ENCODE results near the gene CCDC7. TPM values are rescaled to one million over a fixed set of nuclear protein-coding genes. Genes with fewer than 3 reads are reported as not detected.

Gene CCDC7
- total RNA-seq, 1 donor from 2014 or later, result 2.3 TPM

GRCh38 chr10:32889631-32890212 lies 443.8 kb downstream of the CCDC7 start:
- no peak for TF ChIP-seq EZH2 (IDR thresholded peaks at IDR 0.05; ENCODE audit: insufficient read depth, low read length)
- TF ChIP-seq CTCF (IDR thresholded peaks at IDR 0.05; ENCODE audit: insufficient read depth, low read depth, low read length), result no peak
- no peaks in the 10 kb centered on the region for H3K4me1 ChIP-seq (ENCODE audit: insufficient read depth, low read length)
- no peak overlapping the region for H2AFZ ChIP-seq (ENCODE audit: low read depth, low read length)
- H3K27me3 ChIP-seq (ENCODE audit: insufficient read depth, low read length), result no peaks in the 10 kb centered on the region
- Mint-ChIP-seq H3K27ac (ENCODE audit: unreplicated experiment) (no peak overlapping the region), H3K9me3 (ENCODE audit: unreplicated experiment) (no peaks in the 10 kb centered on the region), H3K36me3 (ENCODE audit: low read depth, unreplicated experiment) (peaks cover 4% of the 10 kb centered on the region), H3K4me1 (ENCODE audit: low read depth, unreplicated experiment) (peaks cover 18% of the 10 kb centered on the region), H3K4me3 (ENCODE audit: unreplicated experiment) (no peak overlapping the region), H3K27me3 (ENCODE audit: low read depth, unreplicated experiment) (no peaks in the 10 kb centered on the region)
- H3K79me2 ChIP-seq (ENCODE audit: insufficient read depth, low read length), result no peaks in the 10 kb centered on the region
- no peak overlapping the region for H3K9ac ChIP-seq (ENCODE audit: low read length)
- FAIRE-seq (no peak), DNase-seq (ENCODE audit: low read depth) (no peak)
- H3K36me3 ChIP-seq (ENCODE audit: insufficient read depth, low read length), result peaks cover 8% of the 10 kb centered on the region
- no peaks in the 10 kb centered on the region for H4K20me1 ChIP-seq (ENCODE audit: insufficient read depth, low read length)
- no peak overlapping the region for H3K27ac ChIP-seq (ENCODE audit: low read depth, low read length)
- H3K4me3 ChIP-seq (ENCODE audit: insufficient read depth, low read depth, low read length), result no peak overlapping the region
- no peak overlapping the region for H3K4me2 ChIP-seq (ENCODE audit: low read length)
- H3K9me3 ChIP-seq (ENCODE audit: insufficient read depth, low read depth, low read length), result no peaks in the 10 kb centered on the region

DNA sequence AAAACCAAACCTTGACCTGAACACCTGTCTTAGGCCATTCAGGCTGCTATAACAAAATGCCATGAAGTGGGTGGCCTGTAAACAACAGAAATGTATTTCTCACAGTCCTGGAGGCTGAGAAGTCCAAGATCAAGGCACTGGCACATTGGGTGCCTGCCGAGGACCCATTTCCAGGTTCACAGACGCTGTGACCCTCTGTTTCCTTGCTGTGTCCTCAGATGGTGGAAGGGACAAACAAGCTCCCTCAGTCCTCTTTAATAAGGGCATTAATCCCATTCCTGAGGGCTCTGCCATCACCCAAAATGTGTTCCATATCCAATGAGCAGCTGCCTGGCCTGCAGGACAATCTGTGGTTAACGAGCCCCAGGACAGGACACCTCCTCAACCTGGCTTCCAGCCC lies 444.5 kb downstream of the CCDC7 start:
- Histone ChIP-seq H3K9ac (ENCODE audit: low read length) (no peak overlapping the region), H3K4me1 (ENCODE audit: insufficient read depth, low read length) (no peaks in the 10 kb centered on the region), H3K4me2 (ENCODE audit: low read length) (no peak overlapping the region), H3K36me3 (ENCODE audit: insufficient read depth, low read length) (peaks cover 8% of the 10 kb centered on the region), H2AFZ (ENCODE audit: low read depth, low read length) (no peak overlapping the region), H3K27ac (ENCODE audit: low read depth, low read length) (no peak overlapping the region), H3K79me2 (ENCODE audit: insufficient read depth, low read length) (no peaks in the 10 kb centered on the region), H3K4me3 (ENCODE audit: insufficient read depth, low read depth, low read length) (no peak overlapping the region), H3K27me3 (ENCODE audit: insufficient read depth, low read length) (no peaks in the 10 kb centered on the region), H3K9me3 (ENCODE audit: insufficient read depth, low read depth, low read length) (no peaks in the 10 kb centered on the region), H4K20me1 (ENCODE audit: insufficient read depth, low read length) (no peaks in the 10 kb centered on the region)
- TF ChIP-seq CTCF (IDR thresholded peaks at IDR 0.05; ENCODE audit: insufficient read depth, low read depth, low read length) (no peak), EZH2 (IDR thresholded peaks at IDR 0.05; ENCODE audit: insufficient read depth, low read length) (no peak)
- no peak overlapping the region for H3K4me3 Mint-ChIP-seq (ENCODE audit: unreplicated experiment)
- H3K27ac Mint-ChIP-seq (ENCODE audit: unreplicated experiment), result no peak overlapping the region
- H3K4me1 Mint-ChIP-seq (ENCODE audit: low read depth, unreplicated experiment), result peaks cover 20% of the 10 kb centered on the region
- no peaks in the 10 kb centered on the region for H3K9me3 Mint-ChIP-seq (ENCODE audit: unreplicated experiment)
- no peak for DNase-seq (ENCODE audit: low read depth)
- H3K36me3 Mint-ChIP-seq (ENCODE audit: low read depth, unreplicated experiment), result peaks cover 10% of the 10 kb centered on the region
- no peaks in the 10 kb centered on the region for H3K27me3 Mint-ChIP-seq (ENCODE audit: low read depth, unreplicated experiment)
- no peak for FAIRE-seq

- no peak for FAIRE-seq
- TF ChIP-seq EZH2 (IDR thresholded peaks at IDR 0.05; ENCODE audit: insufficient read depth, low read length), result no peak
- no peak for TF ChIP-seq CTCF (IDR thresholded peaks at IDR 0.05; ENCODE audit: insufficient read depth, low read depth, low read length)
- H3K36me3 Mint-ChIP-seq (ENCODE audit: low read depth, unreplicated experiment), result peaks cover 11% of the 10 kb centered on the region
- DNase-seq (ENCODE audit: low read depth), result no peak
- Histone ChIP-seq H2AFZ (ENCODE audit: low read depth, low read length) (no peak overlapping the region), H3K4me3 (ENCODE audit: insufficient read depth, low read depth, low read length) (no peak overlapping the region), H3K36me3 (ENCODE audit: insufficient read depth, low read length) (peaks cover 15% of the 10 kb centered on the region), H3K4me1 (ENCODE audit: insufficient read depth, low read length) (no peaks in the 10 kb centered on the region), H4K20me1 (ENCODE audit: insufficient read depth, low read length) (no peaks in the 10 kb centered on the region), H3K79me2 (ENCODE audit: insufficient read depth, low read length) (no peaks in the 10 kb centered on the region), H3K9me3 (ENCODE audit: insufficient read depth, low read depth, low read length) (no peaks in the 10 kb centered on the region), H3K9ac (ENCODE audit: low read length) (no peak overlapping the region), H3K27ac (ENCODE audit: low read depth, low read length) (no peak overlapping the region), H3K4me2 (ENCODE audit: low read length) (no peak overlapping the region), H3K27me3 (ENCODE audit: insufficient read depth, low read length) (no peaks in the 10 kb centered on the region)
- no peaks in the 10 kb centered on the region for H3K9me3 Mint-ChIP-seq (ENCODE audit: unreplicated experiment)
- H3K4me3 Mint-ChIP-seq (ENCODE audit: unreplicated experiment), result no peak overlapping the region
- H3K27me3 Mint-ChIP-seq (ENCODE audit: low read depth, unreplicated experiment), result no peaks in the 10 kb centered on the region
- peak overlapping the region; percentile 62 for H3K27ac Mint-ChIP-seq (ENCODE audit: unreplicated experiment)
- peaks cover 20% of the 10 kb centered on the region for H3K4me1 Mint-ChIP-seq (ENCODE audit: low read depth, unreplicated experiment)
Observed at GRCh38 chr10:32891261-32891660, 445.3 kb downstream of the CCDC7 start.
